ENCODE data around the gene CCDC188. TPM values are rescaled to one million over a fixed set of nuclear protein-coding genes. Genes with fewer than 3 reads are reported as not detected.

The CCDC188 gene
- total and polyA plus RNA-seq, 2 of the 4 experiments (the other 2 are of a cell fraction): 0.10 TPM; not detected in 1

DNA sequence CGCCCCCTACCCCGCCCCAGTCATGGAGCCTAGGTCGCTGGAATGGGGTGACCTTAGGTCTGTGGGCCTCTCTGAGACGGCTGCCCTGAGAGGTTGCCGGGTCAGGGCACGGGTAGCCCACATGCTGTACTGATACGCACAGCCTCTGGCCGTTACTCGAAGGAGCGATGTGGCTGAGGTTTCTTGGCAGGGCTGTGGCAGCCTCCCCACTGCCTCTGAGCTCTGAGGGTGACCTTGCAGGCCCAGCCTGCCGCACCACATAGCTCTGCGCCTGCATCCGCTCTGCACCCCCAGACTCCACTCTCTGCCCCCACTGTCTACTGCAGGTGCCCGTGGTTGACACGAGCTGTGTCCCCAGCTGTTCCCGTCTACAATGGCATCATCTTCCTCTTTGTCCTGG, 12.0 kb downstream of the CCDC188 start:
- intact Hi-C loops (cut with micrococcal nuclease) (no loop called here), in situ Hi-C loops (cut with MboI; ENCODE audit: low sequenced_read_pairs) (no loop called here), dilution Hi-C loops (cut with HindIII; ENCODE audit: low sequenced_read_pairs, unreplicated experiment) (no loop called here)
- WGBS, 2 experiments (ENCODE audit: extremely low coverage in 2 of 2, insufficient read length in 1 of 2): 94% methylated on average over 12 of the region's 16 CpGs; no CpG with 5 or more reads in 1 of the 2 experiments
- H3K36me3 ChIP-seq (ENCODE audit: control insufficient read depth, insufficient read depth, low read length): peaks cover 12% of the 10 kb centered on the region
- no peak overlapping the region for H3K23ac ChIP-seq (ENCODE audit: low read depth, low read length)
- H2AK9ac ChIP-seq (replicated peaks; ENCODE audit: low read depth, low read length, poor library complexity): no peak overlapping the region
- peaks cover 18% of the 10 kb centered on the region for H3K9me1 ChIP-seq (ENCODE audit: insufficient read depth, low read length)
- TF ChIP-seq RAD21 (IDR thresholded peaks at IDR 0.05; ENCODE audit: low read length): no peak
- no peak for TF ChIP-seq CHD1 (IDR thresholded peaks at IDR 0.05; ENCODE audit: low read depth, low read length)
- TF ChIP-seq POLR2A (IDR thresholded peaks at IDR 0.05; ENCODE audit: low read depth, low read length): no peak
- TF ChIP-seq CEBPB (IDR thresholded peaks at IDR 0.05; ENCODE audit: low read depth, low read length): no peak
- TF ChIP-seq MAFK (IDR thresholded peaks at IDR 0.05; ENCODE audit: low read depth, low read length): no peak
- TF ChIP-seq, protein P1, sequence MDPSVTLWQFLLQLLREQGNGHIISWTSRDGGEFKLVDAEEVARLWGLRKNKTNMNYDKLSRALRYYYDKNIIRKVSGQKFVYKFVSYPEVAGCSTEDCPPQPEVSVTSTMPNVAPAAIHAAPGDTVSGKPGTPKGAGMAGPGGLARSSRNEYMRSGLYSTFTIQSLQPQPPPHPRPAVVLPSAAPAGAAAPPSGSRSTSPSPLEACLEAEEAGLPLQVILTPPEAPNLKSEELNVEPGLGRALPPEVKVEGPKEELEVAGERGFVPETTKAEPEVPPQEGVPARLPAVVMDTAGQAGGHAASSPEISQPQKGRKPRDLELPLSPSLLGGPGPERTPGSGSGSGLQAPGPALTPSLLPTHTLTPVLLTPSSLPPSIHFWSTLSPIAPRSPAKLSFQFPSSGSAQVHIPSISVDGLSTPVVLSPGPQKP (IDR thresholded peaks at IDR 0.05; ENCODE audit: borderline replicate concordance, low read depth, low read length): no peak
- TF ChIP-seq, protein P2, sequence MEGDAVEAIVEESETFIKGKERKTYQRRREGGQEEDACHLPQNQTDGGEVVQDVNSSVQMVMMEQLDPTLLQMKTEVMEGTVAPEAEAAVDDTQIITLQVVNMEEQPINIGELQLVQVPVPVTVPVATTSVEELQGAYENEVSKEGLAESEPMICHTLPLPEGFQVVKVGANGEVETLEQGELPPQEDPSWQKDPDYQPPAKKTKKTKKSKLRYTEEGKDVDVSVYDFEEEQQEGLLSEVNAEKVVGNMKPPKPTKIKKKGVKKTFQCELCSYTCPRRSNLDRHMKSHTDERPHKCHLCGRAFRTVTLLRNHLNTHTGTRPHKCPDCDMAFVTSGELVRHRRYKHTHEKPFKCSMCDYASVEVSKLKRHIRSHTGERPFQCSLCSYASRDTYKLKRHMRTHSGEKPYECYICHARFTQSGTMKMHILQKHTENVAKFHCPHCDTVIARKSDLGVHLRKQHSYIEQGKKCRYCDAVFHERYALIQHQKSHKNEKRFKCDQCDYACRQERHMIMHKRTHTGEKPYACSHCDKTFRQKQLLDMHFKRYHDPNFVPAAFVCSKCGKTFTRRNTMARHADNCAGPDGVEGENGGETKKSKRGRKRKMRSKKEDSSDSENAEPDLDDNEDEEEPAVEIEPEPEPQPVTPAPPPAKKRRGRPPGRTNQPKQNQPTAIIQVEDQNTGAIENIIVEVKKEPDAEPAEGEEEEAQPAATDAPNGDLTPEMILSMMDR (conservative IDR thresholded peaks at IDR 0.05; ENCODE audit: low read depth, low read length): no peak
- no peak for TF ChIP-seq FOS (IDR thresholded peaks at IDR 0.05; ENCODE audit: low read depth, low read length)
- no peak for TF ChIP-seq SMC3 (IDR thresholded peaks at IDR 0.05; ENCODE audit: low read depth, low read length)
- no peak overlapping the region for H4K91ac ChIP-seq (ENCODE audit: insufficient read depth, low read depth, low read length)
- no peak overlapping the region for H3K56ac ChIP-seq (ENCODE audit: extremely low read depth, insufficient read depth, low read length)
- H2BK20ac ChIP-seq (ENCODE audit: low read depth, low read length): no peak overlapping the region
- H2AFZ ChIP-seq (replicated peaks; ENCODE audit: low read length, poor library complexity): no peak overlapping the region
- no peak overlapping the region for H4K5ac ChIP-seq (ENCODE audit: low read depth, low read length)
- H3K18ac ChIP-seq (ENCODE audit: low read depth, low read length): no peak overlapping the region
- H3K14ac ChIP-seq (replicated peaks; ENCODE audit: low read depth, low read length): no peak overlapping the region
- no peak overlapping the region for H3K4me2 ChIP-seq (ENCODE audit: low read depth, low read length)
- no peaks in the 10 kb centered on the region for H3K27me3 ChIP-seq (ENCODE audit: control insufficient read depth, insufficient read depth, low read length)
- no peak overlapping the region for H3K4ac ChIP-seq (ENCODE audit: low read depth, low read length)
- H2BK5ac ChIP-seq (ENCODE audit: low read depth, low read length, poor library complexity, severe bottlenecking): no peak overlapping the region
- no peak for DNase-seq
- no peak overlapping the region for H3K4me3 ChIP-seq (ENCODE audit: insufficient read depth, low read depth, low read length)
- POLR2A ChIA-PET (ENCODE audit: unreplicated experiment): no interaction called here
- peaks cover 72% of the 10 kb centered on the region for H4K20me1 ChIP-seq (ENCODE audit: insufficient read depth, low read length)
- no peak overlapping the region for H3K27ac ChIP-seq (ENCODE audit: insufficient read depth, low read length)
- H2BK120ac ChIP-seq (ENCODE audit: low read depth, low read length): no peak overlapping the region
- peaks cover 22% of the 10 kb centered on the region for H3K4me1 ChIP-seq (ENCODE audit: control insufficient read depth, insufficient read depth, low read length)
- BruUV-seq (replicated peaks): no TSS peak
- H3K9me3 ChIP-seq (ENCODE audit: control insufficient read depth, insufficient read depth, low read length): no peaks in the 10 kb centered on the region
- no peak overlapping the region for H2BK15ac ChIP-seq (ENCODE audit: low read depth, low read length)
- H3K9ac ChIP-seq (ENCODE audit: low read depth, low read length): no peak overlapping the region
- CTCF ChIA-PET: no interaction called here
- no peak overlapping the region for H4K8ac ChIP-seq (ENCODE audit: low read depth in 2 of 2, low read length in 2 of 2)
- no peak overlapping the region for H2AK5ac ChIP-seq (ENCODE audit: low read depth, low read length)
- H3K79me1 ChIP-seq (ENCODE audit: low read depth in 1 of 2, low read length in 2 of 2): peaks cover 20 to 86% of the 10 kb centered on the region in 2 experiments
- no peak for ATAC-seq (ENCODE audit: low read depth)
